ENCODE measurements around the gene MLIP. TPM values are rescaled to one million over a fixed set of nuclear protein-coding genes. Genes with fewer than 3 reads are reported as not detected.

The MLIP gene
- total RNA-seq, 2 experiments from 2014 or later = not detected

DNA sequence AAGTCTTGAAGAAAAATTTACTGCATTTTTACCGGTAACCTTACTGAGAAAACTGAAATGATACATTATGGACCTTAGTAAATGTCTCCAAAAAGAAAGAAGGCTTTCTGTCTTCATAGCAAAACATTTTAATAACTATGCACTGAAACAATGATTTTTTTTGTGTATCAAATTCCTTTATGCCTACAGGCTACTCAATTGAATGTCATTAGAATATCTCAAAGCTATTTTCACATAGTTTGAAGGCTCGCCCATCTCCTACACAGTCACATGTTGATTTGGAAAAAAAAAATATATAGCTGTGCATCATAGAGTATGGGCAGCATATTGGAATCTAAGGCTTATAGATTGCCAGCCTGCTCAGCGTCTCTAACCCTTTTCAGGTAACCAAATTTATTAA lies 12.0 kb upstream of the MLIP start:
- CTCF ChIA-PET = no interaction called here

DNA sequence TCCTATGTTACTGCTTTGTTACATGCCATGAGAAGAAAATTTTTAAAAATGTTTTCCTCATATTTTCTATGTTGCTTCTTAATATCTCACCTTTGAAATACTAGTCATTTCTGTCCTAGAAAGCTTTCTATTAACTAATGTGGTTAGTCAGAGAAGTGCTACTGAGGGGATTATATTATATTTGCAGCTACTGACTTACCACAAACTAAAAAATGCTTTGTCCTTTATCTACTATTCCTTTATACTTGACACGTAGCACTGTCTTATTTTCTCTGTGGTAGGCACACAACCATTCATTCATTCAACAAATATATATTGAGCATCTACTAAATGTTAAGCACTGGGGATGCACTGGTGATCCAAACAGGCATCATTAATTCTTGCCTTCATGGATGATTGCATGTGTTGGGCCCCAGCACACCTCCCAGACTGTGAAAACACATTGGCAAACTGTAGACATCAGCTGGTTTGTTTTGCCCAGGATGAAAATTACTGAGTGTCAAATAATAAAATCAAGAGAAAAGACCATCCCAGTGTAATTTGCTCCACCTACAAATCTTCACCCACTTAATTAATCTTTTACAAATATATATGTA lies 10.7 kb upstream of the MLIP start:
- ChIA-PET CTCF (no interaction called here), POLR2A (no interaction called here)
- Mint-ChIP-seq H3K4me1 (ENCODE audit: low read depth) (no peaks in the 10 kb centered on the region), H3K27me3 (no peaks in the 10 kb centered on the region), H3K36me3 (no peaks in the 10 kb centered on the region), H3K9me3 (no peaks in the 10 kb centered on the region), H3K4me3 (no peak overlapping the region), H3K27ac (no peak overlapping the region)
- no peak for DNase-seq
- intact Hi-C loops (cut with micrococcal nuclease) = no loop called here

More for the DNA sequence above, 12.0 kb upstream of the MLIP start:
- POLR2A ChIA-PET = no interaction called here
- no peaks in the 10 kb centered on the region for H3K9me3 Mint-ChIP-seq
- no peak for DNase-seq
- H3K4me1 Mint-ChIP-seq (ENCODE audit: low read depth) = no peaks in the 10 kb centered on the region
- H3K36me3 Mint-ChIP-seq = no peaks in the 10 kb centered on the region
- intact Hi-C loops (cut with micrococcal nuclease) = no loop called here
- H3K27me3 Mint-ChIP-seq = no peaks in the 10 kb centered on the region
- no peak overlapping the region for H3K27ac Mint-ChIP-seq
- H3K4me3 Mint-ChIP-seq = no peak overlapping the region

DNA sequence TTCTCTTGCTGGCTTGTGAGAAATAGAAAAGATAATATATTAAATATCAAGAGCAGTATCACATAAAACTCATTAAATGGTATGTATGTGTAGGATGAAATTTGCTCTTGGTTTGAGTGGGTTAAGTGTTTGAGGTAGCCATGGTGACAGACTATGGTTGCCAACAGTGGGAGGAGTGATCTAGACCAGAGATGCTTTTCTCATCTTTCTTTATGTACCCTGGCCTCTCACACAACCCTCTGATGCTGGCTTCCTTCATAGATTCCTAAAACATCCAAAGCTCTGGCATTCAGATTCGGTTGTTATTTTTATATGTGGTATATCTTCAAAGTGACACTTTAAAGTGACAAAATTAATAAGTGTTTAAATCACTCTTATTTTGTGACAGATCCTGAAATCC lies 9.0 kb upstream of the MLIP start:
- no peaks in the 10 kb centered on the region for H3K27me3 Mint-ChIP-seq
- no peaks in the 10 kb centered on the region for H3K4me1 Mint-ChIP-seq (ENCODE audit: low read depth)
- no peak overlapping the region for H3K27ac Mint-ChIP-seq
- no peaks in the 10 kb centered on the region for H3K36me3 Mint-ChIP-seq
- no peaks in the 10 kb centered on the region for H3K9me3 Mint-ChIP-seq
- no peak for DNase-seq
- POLR2A ChIA-PET = no interaction called here
- intact Hi-C loops (cut with micrococcal nuclease) = no loop called here
- no peak overlapping the region for H3K4me3 Mint-ChIP-seq
- CTCF ChIA-PET = no interaction called here

DNA sequence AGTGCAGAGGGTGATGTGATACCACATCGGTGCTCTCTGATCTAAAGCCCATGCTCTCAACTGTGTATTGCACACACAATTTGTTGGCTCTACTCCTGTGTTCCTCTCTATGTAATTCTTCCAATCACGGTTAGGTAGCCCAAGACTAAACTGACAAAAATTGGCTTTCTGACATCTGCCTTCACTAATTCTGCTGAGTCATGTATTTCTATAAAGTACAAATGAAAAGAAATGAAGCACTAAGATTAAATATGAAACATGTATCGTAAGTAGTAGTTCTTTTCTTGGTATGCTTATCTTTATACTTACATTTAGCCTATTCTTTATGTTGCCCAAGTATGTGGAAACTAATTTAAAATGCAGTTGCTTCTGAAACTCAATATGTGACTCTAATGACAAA lies 7.7 kb upstream of the MLIP start:
- Mint-ChIP-seq H3K27ac (no peak overlapping the region), H3K4me1 (ENCODE audit: low read depth) (no peaks in the 10 kb centered on the region), H3K36me3 (no peaks in the 10 kb centered on the region), H3K27me3 (no peaks in the 10 kb centered on the region), H3K4me3 (no peak overlapping the region), H3K9me3 (no peaks in the 10 kb centered on the region)
- ChIA-PET CTCF (no interaction called here), POLR2A (no interaction called here)
- intact Hi-C loops (cut with micrococcal nuclease) = no loop called here
- no peak for DNase-seq

DNA sequence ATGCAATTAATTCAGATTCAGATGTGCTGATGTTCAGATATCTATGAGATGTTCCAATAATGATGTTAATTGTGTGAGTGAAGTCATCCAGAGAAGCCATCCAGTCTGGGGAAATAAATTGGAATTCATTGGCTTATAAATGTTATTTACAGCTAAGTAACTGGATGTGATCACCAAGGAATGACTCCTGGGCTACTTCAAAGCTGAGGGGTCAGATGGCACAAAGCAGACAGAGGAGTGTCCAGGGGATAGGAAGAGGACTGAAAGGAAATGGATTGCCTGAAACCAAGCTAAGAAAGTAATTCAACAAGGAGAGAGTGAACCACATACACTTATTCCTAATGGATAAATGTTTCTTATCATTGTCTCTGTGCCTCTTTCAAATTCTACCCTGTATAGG lies 4.5 kb upstream of the MLIP start:
- Mint-ChIP-seq H3K4me3 (no peak overlapping the region), H3K4me1 (ENCODE audit: low read depth) (no peaks in the 10 kb centered on the region), H3K36me3 (no peaks in the 10 kb centered on the region), H3K27ac (no peak overlapping the region), H3K27me3 (peaks cover 2% of the 10 kb centered on the region), H3K9me3 (no peaks in the 10 kb centered on the region)
- DNase-seq = no peak
- CTCF ChIA-PET = no interaction called here
- intact Hi-C loops (cut with micrococcal nuclease) = no loop called here
- POLR2A ChIA-PET = no interaction called here

DNA sequence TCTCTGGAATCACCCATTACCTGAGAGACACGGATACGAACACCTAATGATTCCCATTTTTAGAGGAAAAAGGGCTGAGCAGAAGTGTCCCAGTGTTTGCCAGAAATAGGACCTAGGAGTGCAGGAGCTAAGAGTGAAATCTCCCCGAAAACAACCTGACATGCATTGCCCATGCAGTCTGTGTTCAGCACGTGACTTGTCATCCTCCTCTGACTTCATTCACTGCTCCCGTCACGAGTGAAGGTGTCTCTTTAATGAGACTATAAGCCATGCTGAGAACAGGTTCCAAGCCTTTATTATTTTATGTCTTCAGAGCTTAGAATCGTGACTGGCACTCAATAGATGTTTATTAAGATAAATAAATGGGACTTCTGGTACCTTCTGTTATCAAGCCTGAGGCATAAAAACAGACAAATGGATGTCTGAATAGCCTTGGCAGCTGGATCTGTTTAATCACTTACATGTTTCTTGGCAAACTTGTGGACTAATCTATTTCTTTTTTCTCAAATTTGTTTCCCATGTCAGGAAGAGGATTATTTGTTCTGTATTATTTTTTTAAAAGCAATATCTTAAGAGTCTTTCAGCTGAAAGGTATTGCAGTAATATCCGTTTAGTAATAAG lies 3.7 kb upstream of the MLIP start:
- CTCF ChIA-PET = no interaction called here
- Mint-ChIP-seq H3K27me3 (peaks cover 3% of the 10 kb centered on the region), H3K9me3 (no peaks in the 10 kb centered on the region), H3K36me3 (no peaks in the 10 kb centered on the region), H3K4me1 (ENCODE audit: low read depth) (no peaks in the 10 kb centered on the region), H3K27ac (no peak overlapping the region), H3K4me3 (no peak overlapping the region)
- intact Hi-C loops (cut with micrococcal nuclease) = no loop called here
- DNase-seq = no peak
- POLR2A ChIA-PET = no interaction called here

DNA sequence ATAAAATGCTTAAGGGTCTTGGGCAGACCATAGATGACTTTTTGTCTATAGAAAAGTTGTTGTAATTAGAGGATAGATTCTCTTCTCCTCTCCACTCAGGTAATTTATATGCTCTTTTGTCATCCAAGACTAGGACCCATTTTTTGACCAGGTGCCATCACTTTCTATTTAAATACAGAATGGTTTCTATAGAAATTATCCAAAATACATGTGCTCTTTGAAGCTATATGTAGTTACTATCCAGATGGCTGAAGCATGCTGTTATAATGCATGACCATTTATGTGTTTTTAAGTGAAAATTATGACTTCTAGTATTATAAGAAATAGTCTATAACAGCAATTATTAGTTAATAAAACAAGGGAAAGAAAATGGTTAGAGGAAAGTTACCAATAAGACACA lies 3.0 kb upstream of the MLIP start:
- CTCF ChIA-PET = no interaction called here
- intact Hi-C loops (cut with micrococcal nuclease) = no loop called here
- no peaks in the 10 kb centered on the region for H3K9me3 Mint-ChIP-seq

DNA sequence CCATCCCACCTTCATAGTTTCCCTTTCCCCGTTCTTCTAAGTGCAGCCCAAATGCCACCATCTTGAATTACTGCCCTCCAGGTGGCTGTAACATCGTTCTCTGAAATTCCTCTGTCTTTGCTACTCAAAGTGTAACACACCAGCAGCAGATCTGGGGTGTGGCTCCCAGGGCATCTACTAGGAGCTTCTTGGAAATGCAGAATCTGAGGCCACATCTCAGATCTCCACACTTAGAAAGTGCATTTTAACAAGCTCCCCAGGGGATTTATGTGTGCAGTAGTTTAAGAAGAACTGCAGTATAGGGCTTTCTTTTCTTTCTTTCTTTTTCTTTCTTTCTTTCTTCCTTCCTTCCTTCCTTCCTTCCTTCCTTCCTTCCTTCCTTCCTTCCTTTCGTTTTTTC lies 1.7 kb upstream of the MLIP start:
- CTCF ChIA-PET = no interaction called here
- H3K4me3 Mint-ChIP-seq = no peak overlapping the region
- no peaks in the 10 kb centered on the region for H3K9me3 Mint-ChIP-seq
- H3K27ac Mint-ChIP-seq = no peak overlapping the region
- H3K4me1 Mint-ChIP-seq (ENCODE audit: low read depth) = no peaks in the 10 kb centered on the region
- intact Hi-C loops (cut with micrococcal nuclease) = no loop called here
- POLR2A ChIA-PET = no interaction called here
- H3K36me3 Mint-ChIP-seq = no peaks in the 10 kb centered on the region
- peaks cover 3% of the 10 kb centered on the region for H3K27me3 Mint-ChIP-seq
- DNase-seq = no peak

More for the DNA sequence above, 3.0 kb upstream of the MLIP start:
- H3K36me3 Mint-ChIP-seq = no peaks in the 10 kb centered on the region
- no peak for DNase-seq
- H3K4me3 Mint-ChIP-seq = no peak overlapping the region
- H3K27ac Mint-ChIP-seq = no peak overlapping the region
- no peaks in the 10 kb centered on the region for H3K4me1 Mint-ChIP-seq (ENCODE audit: low read depth)
- peaks cover 3% of the 10 kb centered on the region for H3K27me3 Mint-ChIP-seq
- POLR2A ChIA-PET = no interaction called here

DNA sequence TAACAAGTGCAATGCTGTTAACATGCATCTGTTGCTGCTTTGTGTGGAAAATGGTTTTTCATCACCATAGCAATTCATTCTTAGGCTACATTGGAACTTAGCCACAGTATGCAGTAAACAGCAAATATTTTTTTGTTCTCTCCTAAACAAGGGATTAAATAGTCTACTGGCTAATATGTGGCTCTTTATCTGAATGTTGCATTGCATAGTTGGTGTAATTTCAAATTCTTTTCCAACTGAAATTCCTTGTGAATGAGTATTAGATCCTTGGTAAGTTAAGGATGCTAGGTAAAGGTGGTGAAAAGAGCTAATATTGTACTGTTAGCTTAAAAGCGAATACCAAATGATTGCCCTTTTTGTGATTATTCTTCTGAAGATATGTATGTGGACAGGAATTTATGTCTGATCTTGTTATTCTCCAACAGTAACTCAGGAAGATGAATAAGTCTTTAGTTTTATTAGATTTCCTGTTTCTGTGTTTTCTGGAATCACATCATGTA lies 958 bp downstream of the MLIP start:
- Mint-ChIP-seq H3K27ac (no peak overlapping the region), H3K36me3 (no peaks in the 10 kb centered on the region), H3K9me3 (peaks cover 4% of the 10 kb centered on the region), H3K27me3 (peaks cover 3% of the 10 kb centered on the region), H3K4me3 (no peak overlapping the region), H3K4me1 (ENCODE audit: low read depth) (no peaks in the 10 kb centered on the region)
- intact Hi-C loops (cut with micrococcal nuclease) = no loop called here
- CTCF ChIA-PET = no interaction called here
- POLR2A ChIA-PET = no interaction called here
- no peak for DNase-seq

DNA sequence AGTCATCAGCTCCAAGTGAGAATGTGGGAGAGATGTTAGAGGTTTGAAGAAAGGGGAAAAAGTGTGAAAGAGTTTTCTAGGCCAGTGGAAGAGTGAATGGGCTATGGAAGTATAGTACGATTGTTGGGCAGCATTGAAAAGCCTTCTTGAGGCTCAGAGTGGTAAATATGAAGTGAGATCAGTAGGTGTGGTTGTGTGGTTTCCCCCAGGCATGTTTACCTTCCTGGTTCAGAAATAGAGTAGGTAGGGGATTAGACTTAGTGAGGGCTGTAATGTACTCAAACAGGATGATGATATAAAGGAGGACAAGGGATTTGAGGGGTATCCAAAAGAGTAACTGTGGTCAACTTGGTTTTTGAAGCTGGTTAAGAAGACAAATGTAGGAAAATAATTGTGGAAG lies 3.7 kb downstream of the MLIP start:
- no peak overlapping the region for H3K4me3 Mint-ChIP-seq
- peaks cover 4% of the 10 kb centered on the region for H3K9me3 Mint-ChIP-seq
- H3K27ac Mint-ChIP-seq = no peak overlapping the region
- ChIA-PET CTCF (no interaction called here), POLR2A (no interaction called here)
- intact Hi-C loops (cut with micrococcal nuclease) = no loop called here
- no peaks in the 10 kb centered on the region for H3K36me3 Mint-ChIP-seq
- DNase-seq = no peak
- peaks cover 3% of the 10 kb centered on the region for H3K27me3 Mint-ChIP-seq
- H3K4me1 Mint-ChIP-seq (ENCODE audit: low read depth) = no peaks in the 10 kb centered on the region

DNA sequence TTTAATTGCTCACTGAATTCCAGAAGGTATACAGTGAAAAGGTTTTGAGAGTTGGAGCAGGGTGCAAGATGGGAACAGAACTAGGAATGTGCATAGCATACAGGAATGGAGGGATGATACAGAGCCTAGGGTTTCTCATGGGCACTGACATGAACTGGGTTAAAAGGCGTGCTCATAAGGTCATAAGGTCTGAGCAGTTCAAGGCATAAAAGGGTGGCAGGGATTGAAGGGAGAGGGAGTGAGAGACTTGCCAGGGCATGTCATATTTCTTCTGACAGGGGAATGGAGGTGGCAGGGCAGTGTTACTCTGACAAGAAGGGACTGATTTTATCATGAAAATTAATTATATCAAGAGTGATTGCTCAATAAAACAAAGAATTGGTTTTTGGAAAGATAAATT lies 4.7 kb downstream of the MLIP start:
- ChIA-PET CTCF (no interaction called here), POLR2A (no interaction called here)
- peaks cover 3% of the 10 kb centered on the region for H3K27me3 Mint-ChIP-seq
- DNase-seq = no peak
- no peaks in the 10 kb centered on the region for H3K36me3 Mint-ChIP-seq
- no peak overlapping the region for H3K4me3 Mint-ChIP-seq
- peaks cover 4% of the 10 kb centered on the region for H3K9me3 Mint-ChIP-seq
- no peak overlapping the region for H3K27ac Mint-ChIP-seq
- no peaks in the 10 kb centered on the region for H3K4me1 Mint-ChIP-seq (ENCODE audit: low read depth)
- intact Hi-C loops (cut with micrococcal nuclease) = no loop called here

DNA sequence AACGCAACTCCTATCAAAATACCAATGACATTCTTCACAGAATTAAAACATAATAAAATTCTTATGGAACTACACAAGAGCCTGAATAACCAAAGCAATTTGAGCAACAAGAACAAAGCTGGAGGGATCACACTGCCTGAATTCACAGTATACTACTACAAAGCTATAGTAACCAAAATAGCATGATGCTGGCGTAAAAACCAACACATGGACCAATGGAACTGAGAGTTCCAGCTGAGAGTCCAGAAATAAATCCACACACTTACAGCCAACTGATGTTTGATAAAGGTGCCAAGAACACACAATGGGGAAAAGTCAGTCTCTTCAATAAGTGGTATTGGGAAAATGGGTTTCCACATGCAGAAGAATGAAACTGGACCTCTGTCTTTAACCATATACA lies 6.9 kb downstream of the MLIP start:
- no peak overlapping the region for H3K4me3 Mint-ChIP-seq
- peaks cover 4% of the 10 kb centered on the region for H3K9me3 Mint-ChIP-seq
- CTCF ChIA-PET = no interaction called here
- DNase-seq = no peak
- H3K36me3 Mint-ChIP-seq = no peaks in the 10 kb centered on the region
- intact Hi-C loops (cut with micrococcal nuclease) = no loop called here
- POLR2A ChIA-PET = no interaction called here
- H3K27ac Mint-ChIP-seq = no peak overlapping the region
- H3K27me3 Mint-ChIP-seq = no peaks in the 10 kb centered on the region
- H3K4me1 Mint-ChIP-seq (ENCODE audit: low read depth) = no peaks in the 10 kb centered on the region

DNA sequence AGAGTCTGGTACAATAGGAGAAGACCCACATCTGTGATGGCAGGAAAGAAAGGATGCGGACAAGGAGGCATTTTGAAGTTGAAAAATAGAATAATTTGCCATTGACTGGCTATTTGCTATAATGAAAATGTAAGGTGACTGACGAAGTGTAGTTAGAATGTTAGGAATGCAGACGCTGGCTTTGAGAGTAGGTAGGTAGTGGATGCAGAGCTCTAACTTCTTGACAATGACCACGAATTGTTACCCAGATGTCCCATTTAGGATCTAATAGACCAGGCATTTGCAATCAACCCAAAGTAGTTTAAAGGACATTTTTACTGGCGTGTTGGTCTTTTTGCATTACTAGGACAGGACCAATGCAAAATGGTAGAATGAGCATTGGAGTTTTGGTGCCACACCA lies 14.2 kb downstream of the MLIP start:
- no peak overlapping the region for H3K4me3 Mint-ChIP-seq
- POLR2A ChIA-PET = no interaction called here
- no peaks in the 10 kb centered on the region for H3K27me3 Mint-ChIP-seq
- intact Hi-C loops (cut with micrococcal nuclease) = no loop called here
- DNase-seq = no peak
- H3K9me3 Mint-ChIP-seq = no peaks in the 10 kb centered on the region
- CTCF ChIA-PET = no interaction called here
- H3K27ac Mint-ChIP-seq = no peak overlapping the region
- no peaks in the 10 kb centered on the region for H3K36me3 Mint-ChIP-seq
- no peaks in the 10 kb centered on the region for H3K4me1 Mint-ChIP-seq (ENCODE audit: low read depth)

Measured in activated CD4-positive, alpha-beta memory T cell treated with anti-CD3 and anti-CD28 coated beads for 36 hours (primary cell).